H1 (cell line): ENCODE measurements around the gene SEMA6A. TPM values are rescaled to one million over a fixed set of nuclear protein-coding genes. Genes with fewer than 3 reads are reported as not detected.
A peak's percentile ranks its signal among the peaks of the same experiment; 100 is the strongest.

Experiments
- CTCF ChIA-PET: fragments of 300-600 bp; sonication (Branson Sonifier 250); formaldehyde crosslinking; loops from one replicate; lab custom pipeline; 2021; ENCODE audit not compliant: partially characterized antibody; lab: Charles Lee
- POLR2A ChIA-PET: fragments of 300-600 bp; sonication (Branson Sonifier 250); formaldehyde crosslinking; loops from one replicate; lab custom pipeline; 2021; ENCODE audit warnings: inconsistent platforms; ENCODE audit not compliant: partially characterized antibody; lab: Charles Lee
- DNase-seq, 2 experiments: peaks; one replicate each; pipeline versions ENCODE4 v3.0.0 to v3.0.0-alpha.2; 2010 to 2022; ENCODE audit warnings: low spot score in 2 of 2, low read depth in 1 of 2, mixed read lengths in 1 of 2
- FAIRE-seq: peaks from 2 replicates; lab custom pipeline; 2011; peaks lifted over from hg19 to GRCh38; lab: Jason Lieb, UNC
- H2AFZ ChIP-seq: 2 replicates; pipeline ENCODE4 v1.8.1; 2012; ENCODE audit warnings: low read length, inconsistent platforms
- H2AK5ac ChIP-seq: 2 replicates; pipeline ENCODE4 v1.6.1; 2013; ENCODE audit warnings: low read depth, low read length
- H2BK120ac ChIP-seq: replicated peaks from 2 replicates; pipeline ENCODE3; 2013; ENCODE audit warnings: low read depth, low read length, inconsistent platforms
- H2BK12ac ChIP-seq: 2 replicates; pipeline ENCODE4 v1.6.1; 2013; ENCODE audit warnings: low read depth, low read length
- H2BK15ac ChIP-seq: 2 replicates; pipeline ENCODE4 v1.6.1; 2013; ENCODE audit warnings: low read length
- H2BK20ac ChIP-seq: 2 replicates; pipeline ENCODE4 v1.6.1; 2013; ENCODE audit warnings: low read length
- H2BK5ac ChIP-seq: 2 replicates; pipeline ENCODE4 v1.6.1; 2013; ENCODE audit warnings: low read depth, low read length
- H3K14ac ChIP-seq: 2 replicates; pipeline ENCODE4 v1.6.1; 2013; ENCODE audit warnings: inconsistent platforms; ENCODE audit not compliant: insufficient read length
- H3K18ac ChIP-seq: 2 replicates; pipeline ENCODE4 v1.6.1; 2013; ENCODE audit warnings: low read length; ENCODE audit errors: extremely low read depth
- H3K23ac ChIP-seq: 2 replicates; pipeline ENCODE4 v1.6.1; 2013; ENCODE audit warnings: inconsistent platforms; ENCODE audit not compliant: insufficient read length
- H3K23me2 ChIP-seq: 2 replicates; pipeline ENCODE4 v1.6.1; 2013; ENCODE audit warnings: low read depth, low read length
- H3K27ac ChIP-seq: 2 replicates; pipeline ENCODE4 v1.6.1; 2011; ENCODE audit warnings: low read depth, low read length, inconsistent platforms
- H3K27me3 ChIP-seq, 4 experiments: replicated peaks in 1 of 4; 1 replicate in 1 of 4; 2 replicates in 3 of 4; pipeline versions ENCODE4 v1.6.1 to v1.8.1; 2011 to 2013; ENCODE audit warnings: low read length in 3 of 4, mild to moderate bottlenecking in 3 of 4, inconsistent platforms in 2 of 4, mixed read lengths in 2 of 4, moderate library complexity in 1 of 4; ENCODE audit not compliant: control insufficient read depth in 3 of 4, insufficient read depth in 3 of 4; ENCODE audit errors: extremely low read depth in 1 of 4
- H3K36me3 ChIP-seq, 4 experiments: 2 replicates each; pipeline versions ENCODE4 v1.6.1 to v1.8.1; 2011 to 2013; ENCODE audit warnings: mild to moderate bottlenecking in 4 of 4, low read length in 3 of 4, moderate library complexity in 2 of 4, control low read depth in 1 of 4, inconsistent platforms in 1 of 4; ENCODE audit not compliant: insufficient read depth in 4 of 4, control insufficient read depth in 2 of 4
- H3K4ac ChIP-seq: replicated peaks from 2 replicates; pipeline ENCODE3; 2013; ENCODE audit warnings: low read length, low read depth, mixed read lengths, inconsistent platforms; ENCODE audit not compliant: insufficient read length
- H3K4me1 ChIP-seq, 4 experiments: replicated peaks in 1 of 4; 1 replicate in 1 of 4; 2 replicates in 3 of 4; pipeline versions ENCODE4 v1.6.1 to v1.8.1; 2011 to 2013; ENCODE audit warnings: low read length in 3 of 4, inconsistent platforms in 2 of 4, mixed read lengths in 1 of 4; ENCODE audit not compliant: insufficient read depth in 4 of 4, control insufficient read depth in 3 of 4
- H3K4me2 ChIP-seq, 2 experiments: 2 replicates each; pipeline versions ENCODE4 v1.6.1 to v1.8.1; 2011 to 2013; ENCODE audit warnings: low read depth in 2 of 2, low read length in 2 of 2, control low read depth in 1 of 2, inconsistent platforms in 1 of 2, mild to moderate bottlenecking in 1 of 2; ENCODE audit not compliant: insufficient read depth in 1 of 2
- H3K4me3 ChIP-seq, 4 experiments: fragments of 200-600, 300-600 bp in 1 of 4; sonication (generic), shearing (Covaris generic), sonication (Bioruptor Twin) in 1 of 4; 2 replicates each; pipeline versions ENCODE4 v1.5.1 to v1.8.1; 2011 to 2016; ENCODE audit warnings: low read length in 4 of 4, low read depth in 3 of 4, control low read depth in 2 of 4, inconsistent platforms in 2 of 4, mild to moderate bottlenecking in 2 of 4, mixed read lengths in 1 of 4, moderate library complexity in 1 of 4; ENCODE audit not compliant: insufficient read depth in 2 of 4; ENCODE audit errors: extremely low read depth in 1 of 4
- H3K56ac ChIP-seq: replicated peaks from 2 replicates; pipeline ENCODE3; 2013; ENCODE audit warnings: low read depth, mild to moderate bottlenecking, mixed read lengths, low read length, inconsistent platforms; ENCODE audit not compliant: insufficient read length
- H3K79me1 ChIP-seq: 2 replicates; pipeline ENCODE4 v1.6.1; 2013; ENCODE audit warnings: low read depth, low read length, control low read depth
- H3K79me2 ChIP-seq, 2 experiments: 2 replicates each; pipeline versions ENCODE4 v1.6.1 to v1.8.1; 2012 to 2013; ENCODE audit warnings: low read length in 2 of 2, mild to moderate bottlenecking in 2 of 2, inconsistent platforms in 1 of 2; ENCODE audit not compliant: insufficient read depth in 2 of 2, control insufficient read depth in 1 of 2
- H3K9ac ChIP-seq, 4 experiments: replicated peaks in 1 of 4; 1 replicate in 1 of 4; 2 replicates in 3 of 4; pipeline versions ENCODE4 v1.6.1 to v1.8.1; 2011 to 2013; ENCODE audit warnings: low read depth in 3 of 4, low read length in 3 of 4, control low read depth in 2 of 4, mild to moderate bottlenecking in 2 of 4, moderate library complexity in 2 of 4, inconsistent platforms in 1 of 4; ENCODE audit errors: extremely low read depth in 1 of 4
- H3K9me3 ChIP-seq, 2 experiments: 2 replicates each; pipeline versions ENCODE4 v1.6.1 to v1.8.1; 2012 to 2013; ENCODE audit warnings: mild to moderate bottlenecking in 2 of 2, moderate library complexity in 2 of 2, control low read depth in 1 of 2, inconsistent platforms in 1 of 2, low read depth in 1 of 2, low read length in 1 of 2, mixed read lengths in 1 of 2; ENCODE audit not compliant: insufficient read depth in 2 of 2
- H4K20me1 ChIP-seq, 2 experiments: replicated peaks in 1 of 2; 2 replicates each; pipeline versions ENCODE3 to v1.8.1; 2011 to 2013; ENCODE audit warnings: inconsistent platforms in 2 of 2, low read length in 2 of 2, mild to moderate bottlenecking in 1 of 2; ENCODE audit not compliant: insufficient read depth in 2 of 2, control insufficient read depth in 1 of 2
- H4K5ac ChIP-seq: 2 replicates; pipeline ENCODE4 v1.6.1; 2013; ENCODE audit warnings: low read length, low read depth, mixed read lengths, inconsistent platforms; ENCODE audit not compliant: insufficient read length
- H4K8ac ChIP-seq: 2 replicates; pipeline ENCODE4 v1.8.0; 2013; ENCODE audit warnings: mild to moderate bottlenecking, moderate library complexity, low read length, inconsistent platforms; ENCODE audit not compliant: insufficient read depth; ENCODE audit errors: extremely low read depth
- H4K91ac ChIP-seq: replicated peaks from 2 replicates; pipeline ENCODE3; 2013; ENCODE audit warnings: low read length, mixed read lengths, inconsistent platforms; ENCODE audit not compliant: insufficient read length
- CREB1 ChIP-seq: IDR thresholded peaks from 2 replicates; pipeline ENCODE4 v1.6.1; 2012; ENCODE audit warnings: inconsistent platforms
- CTBP2 ChIP-seq: IDR thresholded peaks from 2 replicates; pipeline ENCODE4 v1.7.0; 2011; ENCODE audit warnings: borderline replicate concordance, mild to moderate bottlenecking, moderate library complexity, mixed read lengths, low read length; ENCODE audit not compliant: insufficient read depth, insufficient read length
- JUND ChIP-seq: IDR thresholded peaks from 2 replicates; pipeline ENCODE4 v1.6.1; 2011; ENCODE audit warnings: mild to moderate bottlenecking, improper control_type of control experiment, low read length
- POLR2A ChIP-seq, 2 experiments: IDR thresholded peaks; 1 replicate in 1 of 2; 2 replicates in 1 of 2; pipeline ENCODE4 v1.6.1; 2011; ENCODE audit warnings: low read depth in 2 of 2, low read length in 2 of 2, mild to moderate bottlenecking in 2 of 2; ENCODE audit errors: control extremely low read depth in 1 of 2
- RBBP5 ChIP-seq: IDR thresholded peaks from 2 replicates; pipeline ENCODE4 v1.7.1; 2012; ENCODE audit warnings: low read depth, mild to moderate bottlenecking, inconsistent platforms, low read length, moderate library complexity, borderline replicate concordance
- SIN3A ChIP-seq, 2 experiments: IDR thresholded peaks in 1 of 2; conservative IDR thresholded peaks in 1 of 2; 2 replicates each; pipeline ENCODE4 v1.6.1; 2011 to 2012; ENCODE audit warnings: low read length in 2 of 2, improper control_type of control experiment in 1 of 2, low read depth in 1 of 2, mild to moderate bottlenecking in 1 of 2
- SP1 ChIP-seq: IDR thresholded peaks from 2 replicates; pipeline ENCODE4 v1.6.1; 2011; ENCODE audit warnings: low read depth, low read length
- SP4 ChIP-seq: IDR thresholded peaks from 2 replicates; pipeline ENCODE4 v1.6.1; 2012; ENCODE audit warnings: low read length, inconsistent platforms
- TBP ChIP-seq: IDR thresholded peaks from 2 replicates; pipeline ENCODE4 v1.6.1; 2011; ENCODE audit warnings: low read depth, low read length, improper control_type of control experiment
- TEAD4 ChIP-seq: IDR thresholded peaks from 2 replicates; pipeline ENCODE4 v1.6.1; 2012; ENCODE audit warnings: low read depth, low read length, inconsistent platforms, mixed read lengths
- YY1 ChIP-seq: IDR thresholded peaks from 2 replicates; pipeline ENCODE4 v1.6.1; 2011; ENCODE audit warnings: low read depth, mild to moderate bottlenecking, low read length
- ZNF274 ChIP-seq: IDR thresholded peaks from 2 replicates; pipeline ENCODE4 v1.7.0; 2012; ENCODE audit warnings: low read length, borderline replicate concordance; ENCODE audit errors: extremely low read depth
- WGBS, 2 experiments: shearing (Covaris generic) in 1 of 2; methylation state at CpG; one replicate each; pipeline versions ENCODE4 v1.1.6 to v1.1.7; 2013 to 2015; ENCODE audit warnings: low lambda C conversion rate in 2 of 2, mixed read lengths in 2 of 2, inconsistent platforms in 1 of 2, low coverage in 1 of 2, missing lambda C conversion rate in 1 of 2; ENCODE audit not compliant: insufficient replicate concordance in 2 of 2, insufficient coverage in 1 of 2, insufficient read length in 1 of 2; ENCODE audit errors: extremely low coverage in 1 of 2, missing lambda C conversion rate in 1 of 2; 5-methylcytosine and 5-hydroxymethylcytosine counted together
- polyA plus RNA-seq, 7 experiments: library from polyadenylated mRNA; depleted of rRNA in 3 of 7; stranded (reverse) in 5 of 7; unstranded in 2 of 7; fragments of >200 nt in 5 of 7; fragments of 200-250 nt in 2 of 7; gene quantifications; 1 replicate in 5 of 7; 2 replicates in 1 of 7; 4 replicates in 1 of 7; pipeline versions ENCODE4 v1.2.1 to v1.2.3, GENCODE V29; 2011 to 2013; ENCODE audit warnings: missing spikeins in 2 of 7, mixed read lengths in 2 of 7
- total RNA-seq: library from RNA; stranded (reverse); fragmentation: NEBNext Ultra II Directional; extraction: Animal tissue kit (Norgen Biotek cat#: 25700); gene quantifications from 2 replicates; pipeline ENCODE4 v1.2.1, GENCODE V29; 2021
- TF ChIP-seq, protein P1 (sequence below): IDR thresholded peaks from 2 replicates; pipeline ENCODE4 v1.6.1; 2011; ENCODE audit warnings: low read depth, mild to moderate bottlenecking, low read length; ENCODE audit not compliant: insufficient read depth

SEMA6A gene
- total and polyA plus RNA-seq, 2 of the 8 experiments (the other 6 are each of a cell fraction or from before 2014, with no cell fraction given), result 78.3 to 277 TPM

DNA sequence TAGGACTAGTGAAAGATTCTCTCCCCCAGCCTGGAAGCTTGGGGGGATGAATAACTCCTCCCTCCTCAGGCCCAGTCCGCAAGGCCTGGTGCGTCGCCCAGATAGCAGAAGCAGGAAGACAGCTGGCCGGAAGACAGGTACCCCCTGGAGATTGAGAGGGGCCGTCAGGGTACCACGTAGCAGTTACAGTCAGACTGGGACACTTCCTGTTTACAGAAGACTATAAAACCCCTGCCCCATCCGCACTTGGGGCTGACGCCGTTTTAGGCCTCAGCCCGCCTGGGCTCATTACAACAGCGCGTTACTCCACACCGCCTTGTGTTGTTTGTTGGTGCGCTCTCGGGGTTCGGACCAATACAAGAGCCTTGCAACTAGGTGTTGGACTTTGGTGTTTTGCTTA is 15.4 kb downstream of the SEMA6A start:
- H4K91ac ChIP-seq, result no peak overlapping the region
- H2BK5ac ChIP-seq, result 0 out of 2 replicates have a peak overlapping the region, but pooled peaks have one; percentile 50
- peaks cover 32 to 51% of the 10 kb centered on the region in 2 experiments for H4K20me1 ChIP-seq
- peak overlapping the region; percentile 50 to 69 for H3K4me2 ChIP-seq
- H2AFZ ChIP-seq, result no peak overlapping the region
- H3K18ac ChIP-seq, result no peak overlapping the region; the same call in 1 of the 2 replicates
- FAIRE-seq, result peak; percentile 32
- H4K5ac ChIP-seq, result no peak overlapping the region
- WGBS, 2 experiments, result 46% methylated on average over 16 of the region's 16 CpGs; no CpG with 5 or more reads in 1 of the 2 experiments
- H3K79me1 ChIP-seq, result no peaks in the 10 kb centered on the region
- ChIA-PET POLR2A (interaction anchor here (0.8 to 1.9 kb wide), 8 partner anchors 10 to 392 kb away, joined by 3 to 13 read pairs (median 4); partner anchors contain the start of gene SEMA6A), CTCF (interaction anchor here (0.7 to 2.1 kb wide), 3 partner anchors 10 to 17 kb away, joined by 3 to 6 read pairs (median 5); partner anchors contain the start of gene SEMA6A)
- H3K36me3 ChIP-seq, result peaks cover 0 to 21% (median 0%) of the 10 kb centered on the region in 4 experiments; a peak in 1 of 8 replicates
- peaks cover 87 to 98% of the 10 kb centered on the region in 2 experiments for H3K79me2 ChIP-seq
- peak overlapping the region; percentile 68; the same call in 1 of the 2 replicates for H2BK12ac ChIP-seq
- peak overlapping the region in 1 of 4 experiments; percentile 26; a peak in 2 of 8 replicates for H3K4me3 ChIP-seq
- H3K4ac ChIP-seq, result no peak overlapping the region
- peaks cover 10 to 41% (median 28%) of the 10 kb centered on the region in 4 experiments for H3K4me1 ChIP-seq
- H3K23me2 ChIP-seq, result peaks cover 4% of the 10 kb centered on the region; the same call in 1 of the 2 replicates
- H2BK20ac ChIP-seq, result no peak overlapping the region
- no peak overlapping the region for H2BK120ac ChIP-seq
- H3K27ac ChIP-seq, result peak overlapping the region; percentile 20; the same call in 1 of the 2 replicates
- no peak overlapping the region for H3K23ac ChIP-seq
- H3K56ac ChIP-seq, result no peak overlapping the region
- peak in 1 of 2 experiments; percentile 67 for DNase-seq
- H3K27me3 ChIP-seq, result no peaks in the 10 kb centered on the region
- H3K9ac ChIP-seq, result no peak overlapping the region
- H4K8ac ChIP-seq, result no peak overlapping the region
- H2BK15ac ChIP-seq, result no peak overlapping the region
- peak overlapping the region; percentile 68; the same call in 1 of the 2 replicates for H2AK5ac ChIP-seq
- no peak overlapping the region for H3K14ac ChIP-seq
- H3K9me3 ChIP-seq, result no peaks in the 10 kb centered on the region
- TF ChIP-seq ZNF274, result no peak
- TF ChIP-seq, protein P1, sequence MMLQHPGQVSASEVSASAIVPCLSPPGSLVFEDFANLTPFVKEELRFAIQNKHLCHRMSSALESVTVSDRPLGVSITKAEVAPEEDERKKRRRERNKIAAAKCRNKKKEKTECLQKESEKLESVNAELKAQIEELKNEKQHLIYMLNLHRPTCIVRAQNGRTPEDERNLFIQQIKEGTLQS, result no peak
- no peak for TF ChIP-seq CTBP2
- 0 out of 2 replicates have a peak, but pooled peaks have one; percentile 42 for TF ChIP-seq TBP
- TF ChIP-seq CREB1, result peak; percentile 46
- no peak; the same call in 1 of the 2 replicates for TF ChIP-seq SP1
- peak; percentile 91 to 94 for TF ChIP-seq SIN3A (conservative IDR thresholded peaks at IDR 0.05 in 1 of 2, IDR thresholded peaks at IDR 0.05 in 1 of 2; ENCODE audit: low read depth in 1 of 2, low read length in 2 of 2)
- TF ChIP-seq YY1, result peak; percentile 89
- TF ChIP-seq TEAD4, result no peak
- TF ChIP-seq JUND, result no peak
- no peak for TF ChIP-seq RBBP5
- peak; percentile 20 to 31; a peak in 2 of 3 replicates for TF ChIP-seq POLR2A (IDR thresholded peaks at IDR 0.05; ENCODE audit: control extremely low read depth in 1 of 2, low read depth in 2 of 2, low read length in 2 of 2)
- TF ChIP-seq SP4, result no peak
